Activated CD8-positive, alpha-beta memory T cell treated with anti-CD3 and anti-CD28 coated beads for 24 hours (primary cell): Measurements from ENCODE around the gene APPL2.

ENCODE experiments used
- DNase-seq: peaks from one replicate; pipeline ENCODE4 v3.0.0-alpha.2; 2020

APPL2 gene

DNA sequence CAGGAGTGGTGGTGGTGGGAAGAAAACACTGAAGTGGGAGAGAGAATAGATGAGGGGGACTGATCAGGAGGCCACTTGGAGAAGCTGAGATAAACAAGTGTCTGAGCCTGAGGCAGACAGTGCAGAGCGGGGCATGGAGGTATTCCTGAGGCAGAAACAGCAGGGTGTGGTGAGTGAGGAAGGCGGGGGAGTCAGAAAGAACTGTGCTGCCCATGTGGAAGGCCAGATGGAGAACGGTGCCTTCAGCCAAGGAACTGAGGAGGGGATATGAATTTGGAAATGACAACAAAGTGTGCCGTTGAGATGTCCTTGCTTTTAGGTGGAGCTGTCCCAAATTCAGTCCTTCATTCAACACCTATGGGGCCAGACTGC is 13.7 kb downstream of the APPL2 start:
- no peak for DNase-seq

DNA sequence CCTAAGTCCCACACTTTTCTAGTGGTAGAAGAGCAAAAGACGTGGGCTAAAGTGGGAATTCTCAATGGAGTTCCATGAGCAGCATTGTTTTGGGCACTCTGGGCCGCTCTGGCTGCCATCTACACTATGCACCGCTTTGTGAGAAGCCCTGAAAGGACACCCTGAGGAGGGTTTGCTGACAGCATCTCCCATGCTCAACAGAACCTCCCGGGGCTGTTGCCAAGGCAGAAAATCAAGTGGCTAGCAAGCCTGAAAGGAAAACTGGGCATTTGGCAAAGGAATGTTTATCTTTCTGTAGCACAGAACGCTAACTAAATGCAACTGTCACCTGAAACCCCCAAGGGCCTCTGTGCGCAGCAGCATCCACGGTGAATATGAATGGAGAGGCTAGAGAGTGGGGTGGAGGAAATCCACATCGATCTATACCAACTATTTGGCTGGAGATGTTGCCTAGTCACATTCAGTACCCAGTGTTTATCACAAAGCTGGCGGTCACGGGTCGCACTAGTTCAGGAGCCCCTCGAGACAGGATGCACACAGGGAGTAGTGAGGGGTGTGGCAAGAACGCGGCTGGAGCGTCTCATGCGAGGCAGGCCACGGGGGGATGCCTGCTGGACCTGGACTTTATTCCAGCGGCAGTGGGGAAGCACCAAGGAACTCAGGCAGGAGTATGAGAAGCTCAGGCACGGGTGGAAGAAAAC is 14.2 kb downstream of the APPL2 start:
- no peak for DNase-seq

- DNase-seq, result no peak
Observed at GRCh38 chr12:105220929-105221290, 15.1 kb downstream of the APPL2 start.

DNA sequence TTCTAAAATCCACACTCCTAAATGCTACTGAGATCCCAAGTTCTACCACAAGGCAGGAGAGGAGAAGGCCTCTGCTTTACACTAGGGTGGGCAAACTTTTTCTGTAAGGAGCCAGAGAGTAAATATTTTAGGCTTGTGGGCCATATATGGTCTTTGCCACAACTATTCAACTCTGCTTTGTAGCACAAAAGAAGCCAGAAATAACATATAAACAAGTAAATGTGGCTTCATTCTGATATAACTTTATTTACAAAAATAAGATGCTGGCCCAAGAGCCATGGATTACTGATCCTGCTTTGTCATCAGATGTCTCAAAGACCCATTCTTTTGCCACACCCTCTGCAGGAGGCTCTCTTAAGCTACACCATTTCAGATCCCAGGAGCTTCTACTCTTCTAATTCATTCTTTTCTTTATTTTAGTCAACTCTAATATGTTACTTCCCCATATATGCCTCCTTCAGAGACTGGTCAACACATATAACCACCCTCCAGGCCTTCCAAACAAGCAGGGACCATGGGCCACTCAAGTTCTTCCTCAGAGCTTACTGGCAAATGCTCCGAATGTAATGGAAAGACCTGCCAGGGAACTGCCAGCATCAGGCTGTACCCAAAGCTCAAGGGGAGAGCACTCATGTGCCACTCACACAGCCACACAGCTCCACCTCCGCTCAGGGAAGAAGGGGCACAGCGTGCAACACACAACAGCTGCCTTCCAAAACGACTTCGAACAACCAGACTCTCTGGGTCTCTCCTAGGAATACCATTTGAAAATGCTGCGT is 15.6 kb downstream of the APPL2 start:
- DNase-seq, result no peak

DNA sequence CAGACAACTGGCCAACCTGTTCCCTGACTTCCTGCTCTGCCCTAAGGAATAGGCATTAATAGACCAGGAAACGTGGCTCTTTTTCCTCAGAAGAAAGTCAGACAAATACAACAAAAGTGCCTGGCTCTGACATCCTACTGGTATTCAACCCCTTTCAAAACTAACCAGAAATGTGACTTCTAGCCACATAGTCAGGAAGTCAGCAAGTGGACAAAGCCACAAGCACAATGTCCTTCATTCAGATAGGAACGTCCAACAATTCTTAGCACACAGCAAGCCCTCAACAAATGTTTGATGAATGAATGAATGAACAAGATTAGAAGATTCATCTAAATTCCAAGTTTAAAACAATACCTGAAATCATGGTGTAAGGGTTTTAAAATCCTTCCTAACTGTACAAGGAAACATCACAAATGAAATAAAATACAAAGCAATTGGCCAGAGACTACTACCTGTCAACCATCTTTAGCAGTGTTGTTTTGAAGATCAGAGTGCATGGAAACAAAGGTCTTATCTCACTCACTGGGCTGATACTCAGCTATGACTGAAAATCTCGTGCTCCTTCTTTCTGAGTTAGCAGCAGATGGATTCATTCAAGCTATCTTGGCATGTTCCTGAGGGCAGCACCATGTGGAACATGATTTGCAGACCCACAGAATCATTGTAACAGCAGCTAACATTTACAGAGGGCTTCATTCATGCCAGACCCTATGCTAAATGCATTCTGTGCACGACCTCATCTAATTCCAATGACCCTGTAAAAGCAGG is 16.5 kb downstream of the APPL2 start:
- no peak for DNase-seq

DNA sequence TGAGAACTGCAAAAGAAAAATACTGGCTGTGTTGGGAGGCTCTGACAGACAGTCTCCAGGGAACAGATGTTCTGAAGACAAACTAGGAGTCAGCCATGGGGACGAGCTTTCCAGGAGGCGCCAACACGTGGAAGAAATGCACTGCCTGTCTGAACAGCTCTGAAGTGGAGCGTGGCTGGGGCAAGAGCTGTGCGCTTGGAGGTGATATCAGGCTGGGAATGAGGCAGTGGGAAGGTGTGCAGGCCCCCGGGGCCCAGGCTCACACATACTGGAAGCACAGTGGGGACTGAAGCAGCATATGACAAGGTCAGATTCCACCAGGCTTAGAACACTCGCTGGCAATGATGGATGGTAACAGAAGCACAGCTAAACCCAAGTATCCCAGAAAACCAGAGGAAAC is 17.5 kb downstream of the APPL2 start:
- no peak for DNase-seq

GRCh38 chr12:105214670-105215375 is 21.2 kb downstream of the APPL2 start:
- no peak for DNase-seq

DNA sequence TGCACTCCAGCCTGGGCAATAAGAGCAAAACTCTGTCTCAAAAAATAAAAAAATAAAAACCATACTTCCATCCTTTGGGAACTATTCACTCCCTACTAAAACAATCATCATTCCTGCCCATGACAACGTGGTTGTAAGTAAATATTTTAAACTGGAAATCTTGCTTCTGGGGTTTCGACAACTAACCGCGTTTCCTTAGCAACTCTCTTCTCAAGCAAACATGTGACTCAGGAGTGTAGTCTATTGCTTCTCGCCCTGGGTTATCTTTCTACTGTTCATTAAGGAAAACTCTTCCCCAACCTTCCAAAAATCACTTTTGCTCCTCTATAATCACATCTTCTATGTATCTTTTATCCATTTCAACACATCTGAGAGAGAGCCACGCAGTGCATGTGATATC is 21.8 kb downstream of the APPL2 start:
- DNase-seq, result no peak

DNA sequence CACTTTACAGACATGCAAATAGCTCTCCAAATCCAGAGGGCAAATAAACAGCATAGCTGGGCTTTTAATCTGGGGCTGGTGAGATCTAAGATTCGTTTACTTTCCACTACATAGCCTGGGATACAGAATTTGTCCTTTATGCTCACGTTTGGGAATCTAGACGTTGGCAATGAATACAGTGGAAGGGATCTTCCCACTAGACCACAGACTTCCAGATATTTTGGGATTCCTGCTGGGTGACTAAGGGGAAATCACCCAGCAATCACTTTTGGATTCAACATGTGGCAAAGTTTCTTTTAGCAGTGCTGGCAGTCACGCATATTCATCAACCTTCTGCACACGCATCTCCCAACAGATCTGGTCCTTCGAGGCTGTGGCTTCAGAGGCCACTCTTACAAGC is 23.5 kb downstream of the APPL2 start:
- no peak for DNase-seq

DNA sequence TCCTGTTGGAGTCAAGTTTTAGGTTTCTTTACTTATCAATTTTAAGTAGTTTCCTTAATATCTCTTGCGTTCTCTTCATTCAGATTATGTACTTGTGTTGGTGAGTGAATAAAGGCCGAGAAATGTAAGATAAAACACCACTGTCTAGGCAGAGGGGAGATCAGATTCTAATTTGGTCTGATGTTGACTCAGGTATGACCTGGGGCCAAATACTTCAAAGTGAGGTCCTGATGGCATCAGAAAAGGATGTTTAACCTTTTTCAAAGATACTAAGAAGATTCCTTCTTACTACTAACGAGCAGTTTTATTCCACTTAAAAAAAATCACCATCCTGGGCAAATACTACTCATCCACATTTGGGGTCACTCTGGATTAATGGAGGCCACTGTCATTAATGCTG is 26.9 kb downstream of the APPL2 start:
- DNase-seq, result no peak

GRCh38 chr12:105206686-105207374 is 29.1 kb downstream of the APPL2 start:
- DNase-seq, result no peak

GRCh38 chr12:105205322-105206048 is 30.5 kb downstream of the APPL2 start:
- DNase-seq, result no peak

DNA sequence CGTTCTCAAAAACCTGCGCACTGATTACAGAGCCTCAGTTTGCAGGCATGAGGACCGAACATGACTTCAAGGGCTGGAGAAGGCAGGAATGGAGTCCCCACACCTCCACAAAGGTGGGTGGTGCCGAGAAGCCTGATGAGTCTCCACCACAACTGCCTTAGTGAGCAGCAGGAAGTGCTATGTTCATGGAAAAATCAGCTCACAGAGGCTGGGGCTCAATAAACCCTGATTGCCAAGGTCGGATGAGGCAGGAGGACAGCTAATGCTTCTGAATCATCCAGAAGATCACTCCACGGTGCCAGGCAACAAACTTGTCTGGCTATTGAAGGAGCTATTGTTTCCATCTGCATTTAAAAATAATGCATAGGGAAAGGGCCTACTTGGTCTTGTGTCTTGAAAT is 31.1 kb downstream of the APPL2 start:
- DNase-seq, result no peak

DNA sequence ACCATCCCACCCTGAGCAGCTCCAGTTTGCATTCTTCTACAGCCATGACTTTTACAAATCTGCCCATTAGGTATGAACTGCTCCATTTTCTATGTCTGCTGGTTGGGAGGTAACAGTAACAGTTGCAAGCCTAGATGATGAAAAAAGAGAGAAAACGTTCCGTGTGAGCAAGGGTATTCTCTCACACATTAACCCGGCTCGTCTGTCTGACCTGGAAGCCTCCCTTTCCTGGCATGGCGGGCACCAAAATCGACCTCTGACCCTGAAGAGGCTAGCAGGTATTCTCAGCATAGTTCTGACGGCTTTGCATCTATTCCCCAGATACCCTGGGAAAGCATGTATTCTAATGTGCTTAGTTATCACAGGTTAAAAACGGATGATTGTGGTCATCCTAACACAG is 31.8 kb downstream of the APPL2 start:
- DNase-seq, result no peak

DNA sequence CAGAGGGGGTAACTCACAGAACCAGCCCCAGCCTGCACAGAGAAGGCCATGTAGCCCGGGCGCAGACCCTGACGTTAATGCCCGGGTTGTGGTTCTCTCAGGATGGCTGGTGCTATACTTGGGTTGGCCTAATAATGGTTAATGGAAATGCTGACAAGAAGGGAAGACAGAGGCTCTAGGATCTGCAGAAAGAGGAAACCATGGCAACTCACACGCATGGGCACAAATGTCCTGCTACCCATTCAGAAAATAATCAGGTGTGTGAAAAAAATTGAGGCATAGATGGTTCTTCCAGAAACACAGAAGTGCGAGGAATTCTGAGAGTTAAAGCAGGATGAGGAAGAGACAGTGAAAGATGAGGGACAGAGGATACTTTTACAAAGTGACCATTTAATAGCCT is 33.8 kb downstream of the APPL2 start:
- DNase-seq, result no peak

GRCh38 chr12:105201299-105201698 is 34.7 kb downstream of the APPL2 start:
- DNase-seq, result no peak

DNA sequence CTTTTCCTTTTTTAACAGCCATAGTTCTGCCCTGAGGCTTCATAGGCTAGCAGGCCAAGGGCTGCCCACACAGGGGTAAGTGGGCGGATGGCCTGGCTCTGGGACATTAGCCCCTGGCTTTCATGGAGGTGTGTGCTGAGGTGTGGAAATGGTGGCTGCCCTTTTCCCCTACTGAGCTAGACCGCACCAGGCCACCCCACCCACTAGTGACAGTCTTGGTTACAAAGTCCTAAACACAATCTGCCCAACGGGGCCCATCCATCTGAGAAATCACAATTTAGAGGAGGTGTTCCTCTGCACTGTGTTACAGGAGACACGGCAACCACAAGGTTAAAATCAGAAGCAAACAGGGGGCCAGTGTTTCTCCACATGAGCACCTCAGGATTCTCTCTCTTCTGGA is 35.6 kb downstream of the APPL2 start:
- DNase-seq, result no peak

GRCh38 chr12:105198961-105199360 is 37.0 kb downstream of the APPL2 start:
- DNase-seq, result no peak

- no peak for DNase-seq
Observed at GRCh38 chr12:105196090-105196489, 39.9 kb downstream of the APPL2 start.

DNA sequence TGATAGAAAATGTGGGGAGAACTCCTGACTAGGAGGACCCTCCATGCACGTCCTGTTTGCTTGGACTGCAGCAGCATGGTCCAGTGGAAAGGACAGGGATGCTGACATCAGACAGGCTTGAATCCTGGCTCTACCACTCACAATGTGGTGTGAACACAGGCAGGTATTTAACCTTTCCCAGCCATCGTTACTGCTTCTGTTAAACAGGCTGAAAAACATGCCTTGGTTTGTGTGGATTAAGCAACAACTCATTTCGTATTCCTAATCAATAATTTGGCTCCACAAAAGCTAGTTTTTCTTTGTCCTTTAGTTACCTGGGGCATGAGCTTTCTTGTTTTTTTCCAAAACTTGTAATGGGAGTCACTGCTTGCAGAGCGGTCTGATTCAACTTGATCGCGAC is 41.0 kb downstream of the APPL2 start:
- DNase-seq, result no peak

DNA sequence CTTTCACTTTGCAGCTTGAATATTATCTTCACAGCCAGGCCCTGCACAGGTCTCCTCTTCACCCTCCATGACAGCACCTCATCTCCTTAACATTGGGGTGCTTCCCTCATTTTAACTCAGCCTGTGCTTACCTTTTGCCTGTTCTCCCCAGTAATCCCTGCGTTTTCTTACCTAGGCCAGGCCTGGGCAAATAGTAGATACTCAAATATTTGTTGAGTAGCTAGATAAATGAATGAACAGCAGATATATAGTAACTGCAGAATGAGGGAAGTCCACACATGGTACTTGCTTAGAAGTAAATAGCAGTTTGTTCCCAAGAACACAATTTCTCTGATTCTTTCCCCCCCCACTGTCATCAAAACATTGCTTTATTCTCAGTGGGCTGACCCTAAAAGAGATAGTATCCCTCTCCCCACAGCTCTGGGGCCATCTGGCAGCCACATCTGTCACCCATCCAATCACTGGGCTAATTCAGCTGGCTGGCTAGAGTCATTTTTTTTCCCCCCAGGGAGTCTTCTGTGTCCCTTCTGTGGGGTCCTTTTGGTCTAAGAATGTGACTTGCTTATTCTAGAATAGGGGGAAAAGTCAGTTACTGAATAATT is 43.2 kb downstream of the APPL2 start:
- no peak for DNase-seq

DNA sequence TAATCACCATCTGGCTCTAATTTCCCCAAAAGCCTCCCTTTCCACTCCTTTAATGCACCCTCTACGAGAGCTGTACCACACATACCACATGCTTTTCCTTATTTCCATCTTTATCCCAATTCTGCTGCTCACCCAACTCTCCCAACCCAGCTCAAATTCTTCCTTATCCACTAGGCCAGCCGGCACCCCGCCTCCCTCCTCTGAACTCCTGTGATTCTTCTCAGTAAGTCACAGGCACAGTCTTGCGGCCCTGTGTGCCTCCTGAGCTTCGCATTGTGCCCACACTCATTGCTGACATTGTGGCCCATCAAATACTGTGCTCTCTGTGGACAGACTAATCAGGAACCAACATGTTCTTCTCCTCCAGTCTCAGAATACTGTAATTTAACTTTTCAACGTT is 45.4 kb downstream of the APPL2 start:
- DNase-seq, result no peak
